ENCODE measurements around the gene PELI2. TPM values are rescaled to one million over a fixed set of nuclear protein-coding genes. Genes with fewer than 3 reads are reported as not detected.

Gene PELI2
- total RNA-seq, 1 experiment from 2014 or later, result 2.0 TPM

DNA sequence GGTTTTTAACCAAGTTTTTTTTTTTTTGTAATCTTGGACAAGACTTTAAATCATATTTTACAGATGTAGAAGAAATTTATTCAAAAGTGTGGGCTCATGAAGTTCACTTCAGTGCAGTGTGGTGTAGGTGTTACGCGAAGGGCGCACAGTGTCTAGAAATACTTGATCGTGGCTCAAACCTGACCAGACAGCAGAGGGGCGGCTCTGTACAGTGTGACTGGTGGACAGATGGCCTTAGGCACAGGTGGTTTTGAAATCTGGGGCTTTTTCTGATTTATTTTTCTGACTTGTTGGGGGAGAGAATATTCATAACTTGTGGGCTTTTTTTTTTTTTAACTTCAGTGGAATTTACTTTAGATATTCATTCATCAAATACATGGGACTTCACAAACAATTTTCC is 179.2 kb downstream of the PELI2 start:
- Histone ChIP-seq H3K4me2 (ENCODE audit: low read length) (no peak overlapping the region), H3K9me3 (ENCODE audit: control insufficient read depth in 1 of 2, insufficient read depth in 1 of 2, low read depth in 1 of 2, low read length in 2 of 2) (no peaks in the 10 kb centered on the region), H3K27ac (ENCODE audit: low read depth, low read length) (no peak overlapping the region), H3K27me3 (ENCODE audit: insufficient read depth, low read length) (0 out of 2 replicates have a peak, but pooled peaks cover 22% of the 10 kb centered on the region), H3K36me3 (ENCODE audit: control insufficient read depth in 1 of 2, insufficient read depth in 2 of 2, low read length in 2 of 2) (no peaks in the 10 kb centered on the region), H3K9me2 (ENCODE audit: insufficient read depth) (no peaks in the 10 kb centered on the region), H3K4me1 (ENCODE audit: control insufficient read depth in 1 of 2, insufficient read depth in 2 of 2, low read length in 2 of 2) (no peaks in the 10 kb centered on the region), H3K79me2 (ENCODE audit: insufficient read depth, low read length) (no peaks in the 10 kb centered on the region), H2AFZ (ENCODE audit: low read depth, low read length, poor library complexity, severe bottlenecking) (no peak overlapping the region), H4K20me1 (ENCODE audit: insufficient read depth) (no peaks in the 10 kb centered on the region), H3K4me3 (replicated peaks in 1 of 2; ENCODE audit: low read depth in 1 of 2, low read length in 2 of 2) (no peak overlapping the region), H3K9ac (ENCODE audit: low read length) (no peak overlapping the region)
- TF ChIP-seq EZH2phosphoT487 (IDR thresholded peaks at IDR 0.05; ENCODE audit: borderline replicate concordance) (no peak), ZBTB33 (IDR thresholded peaks at IDR 0.05; ENCODE audit: extremely low read depth, insufficient replicate concordance, low read length) (no peak), SIN3A (IDR thresholded peaks at IDR 0.05; ENCODE audit: low read depth) (no peak), EZH2 (IDR thresholded peaks at IDR 0.05) (no peak), FOSL1 (IDR thresholded peaks at IDR 0.05; ENCODE audit: low read depth) (no peak)
- TF ChIP-seq, protein P1, sequence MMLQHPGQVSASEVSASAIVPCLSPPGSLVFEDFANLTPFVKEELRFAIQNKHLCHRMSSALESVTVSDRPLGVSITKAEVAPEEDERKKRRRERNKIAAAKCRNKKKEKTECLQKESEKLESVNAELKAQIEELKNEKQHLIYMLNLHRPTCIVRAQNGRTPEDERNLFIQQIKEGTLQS (IDR thresholded peaks at IDR 0.05), result no peak
- POLR2A ChIA-PET, result no interaction called here
- ATAC-seq (no peak), DNase-seq (ENCODE audit: low read depth, low spot score) (no peak)
- CTCF ChIA-PET, result no interaction called here
- RAD21 ChIA-PET (ENCODE audit: low non-redundant PET in 1 of 2, low total read pairs in 2 of 2, uncharacterized antibody in 2 of 2, unreplicated experiment in 2 of 2), result no interaction called here
- intact Hi-C loops (cut with micrococcal nuclease), result no loop called here
- BruUV-seq (replicated peaks), result no TSS peak

DNA sequence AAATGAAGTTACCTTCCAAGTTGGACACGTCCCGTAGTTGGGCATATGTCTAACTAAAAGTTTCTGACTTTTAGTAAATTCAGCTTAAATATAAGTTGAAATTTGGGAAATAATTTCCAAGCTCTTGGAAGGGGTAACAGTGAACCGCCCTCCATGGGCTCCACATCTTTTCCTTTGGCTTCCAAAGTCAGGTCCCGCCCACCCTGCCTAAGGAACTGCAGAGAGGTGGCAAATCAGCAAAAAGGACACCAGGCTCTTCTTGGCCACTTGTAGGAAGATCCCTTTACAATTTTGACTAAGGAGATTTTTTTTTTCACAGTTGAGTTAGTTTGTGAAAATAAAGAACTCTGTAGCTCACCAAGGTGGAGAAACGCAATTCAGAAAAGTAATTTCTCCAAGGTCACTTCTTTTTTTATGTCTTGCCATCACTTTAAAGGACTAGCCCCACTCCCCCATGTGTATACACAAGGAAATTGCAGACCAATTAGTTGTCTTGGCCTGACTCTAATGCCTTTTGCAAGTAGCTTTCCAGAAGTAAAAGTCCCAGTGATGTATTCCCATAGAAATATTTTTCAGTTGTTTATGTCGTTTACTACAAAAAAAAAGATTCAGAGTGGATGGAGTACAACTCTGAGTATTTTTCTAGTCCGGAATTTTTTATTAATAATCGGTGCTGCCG is 181.2 kb downstream of the PELI2 start:
- CTCF ChIA-PET, result no interaction called here
- no peak overlapping the region for H3K4me3 ChIP-seq (replicated peaks in 1 of 2; ENCODE audit: low read depth in 1 of 2, low read length in 2 of 2)
- no peak for DNase-seq (ENCODE audit: low read depth, low spot score)
- H3K79me2 ChIP-seq (ENCODE audit: insufficient read depth, low read length), result no peaks in the 10 kb centered on the region
- 0 out of 2 replicates have a peak, but pooled peaks cover 27% of the 10 kb centered on the region for H3K27me3 ChIP-seq (ENCODE audit: insufficient read depth, low read length)
- H3K9ac ChIP-seq (ENCODE audit: low read length), result no peak overlapping the region
- no peak for ATAC-seq
- no peaks in the 10 kb centered on the region for H3K9me2 ChIP-seq (ENCODE audit: insufficient read depth)
- no peaks in the 10 kb centered on the region for H4K20me1 ChIP-seq (ENCODE audit: insufficient read depth)
- no peaks in the 10 kb centered on the region for H3K4me1 ChIP-seq (ENCODE audit: control insufficient read depth in 1 of 2, insufficient read depth in 2 of 2, low read length in 2 of 2)
- BruUV-seq (replicated peaks), result no TSS peak
- H3K4me2 ChIP-seq (ENCODE audit: low read length), result no peak overlapping the region
- no peaks in the 10 kb centered on the region for H3K9me3 ChIP-seq (ENCODE audit: control insufficient read depth in 1 of 2, insufficient read depth in 1 of 2, low read depth in 1 of 2, low read length in 2 of 2)
- POLR2A ChIA-PET, result no interaction called here
- intact Hi-C loops (cut with micrococcal nuclease), result no loop called here
- 0 out of 6 replicates have a peak, but pooled peaks of 1 of the 3 experiments have one; percentile 6 for TF ChIP-seq CTCF (IDR thresholded peaks at IDR 0.05 in 2 of 3, conservative IDR thresholded peaks at IDR 0.05 in 1 of 3; ENCODE audit: borderline replicate concordance in 1 of 3, insufficient read depth in 1 of 3, low read depth in 2 of 3, low read length in 2 of 3)
- no peak for TF ChIP-seq SIN3A (IDR thresholded peaks at IDR 0.05; ENCODE audit: low read depth)
- H3K36me3 ChIP-seq (ENCODE audit: control insufficient read depth in 1 of 2, insufficient read depth in 2 of 2, low read length in 2 of 2), result no peaks in the 10 kb centered on the region
- no peak overlapping the region for H2AFZ ChIP-seq (ENCODE audit: low read depth, low read length, poor library complexity, severe bottlenecking)
- H3K27ac ChIP-seq (ENCODE audit: low read depth, low read length), result no peak overlapping the region
- RAD21 ChIA-PET (ENCODE audit: low non-redundant PET in 1 of 2, low total read pairs in 2 of 2, uncharacterized antibody in 2 of 2, unreplicated experiment in 2 of 2), result no interaction called here
